LoVo (cell line): ENCODE measurements around the gene OSBPL3.
A peak's percentile ranks its signal among the peaks of the same experiment; 100 is the strongest.
"Not testable (repeated sequence)": the region's sequence is repeated elsewhere in the genome, so short reads cannot be mapped to it uniquely, and the experiment has no call there.

Experiments
- DNase-seq: peaks from one replicate; pipeline ENCODE4 v3.0.0-alpha.2; 2016; ENCODE audit warnings: low spot score

The OSBPL3 gene

DNA sequence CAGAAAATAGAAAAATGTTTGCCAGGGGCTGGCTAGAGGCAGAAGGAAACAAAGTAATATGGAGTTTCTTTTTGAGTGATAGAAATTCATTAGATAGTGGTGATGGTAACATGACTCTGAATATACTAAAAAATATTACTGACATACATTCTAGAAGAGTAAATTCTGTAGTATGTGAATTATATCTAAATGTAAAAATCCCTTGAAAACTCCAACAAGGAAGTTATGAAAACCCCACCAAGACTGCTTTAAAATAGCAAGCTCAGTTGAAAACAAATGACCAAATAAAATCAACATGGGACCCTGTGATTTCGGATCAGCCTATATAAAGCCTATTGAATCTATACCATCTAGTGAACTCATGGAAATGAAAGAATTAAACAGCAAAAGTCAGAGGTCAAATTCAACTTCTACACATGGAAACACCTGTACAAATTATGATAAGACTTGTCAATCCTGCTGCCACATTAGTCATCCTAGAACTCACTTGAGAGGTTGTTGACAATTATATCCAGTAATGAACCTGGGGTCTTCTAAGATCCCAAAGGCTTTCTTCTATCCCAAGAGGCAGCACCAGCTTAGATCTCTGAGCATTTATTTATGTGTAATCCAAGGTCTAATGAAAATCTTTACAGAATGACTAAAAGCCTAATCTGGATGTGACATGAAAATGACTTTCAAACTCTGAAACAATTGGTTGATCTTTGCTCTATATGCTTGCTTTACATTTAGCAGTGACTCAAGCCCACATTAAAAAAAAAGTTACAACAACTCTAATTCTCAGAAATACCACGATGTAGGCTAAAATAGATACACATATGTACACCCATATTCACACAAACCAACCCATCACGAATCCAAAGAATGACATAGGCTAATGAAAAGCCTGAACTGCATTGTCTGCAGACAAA is 59.3 kb downstream of the OSBPL3 start:
- DNase-seq, result no peak

DNA sequence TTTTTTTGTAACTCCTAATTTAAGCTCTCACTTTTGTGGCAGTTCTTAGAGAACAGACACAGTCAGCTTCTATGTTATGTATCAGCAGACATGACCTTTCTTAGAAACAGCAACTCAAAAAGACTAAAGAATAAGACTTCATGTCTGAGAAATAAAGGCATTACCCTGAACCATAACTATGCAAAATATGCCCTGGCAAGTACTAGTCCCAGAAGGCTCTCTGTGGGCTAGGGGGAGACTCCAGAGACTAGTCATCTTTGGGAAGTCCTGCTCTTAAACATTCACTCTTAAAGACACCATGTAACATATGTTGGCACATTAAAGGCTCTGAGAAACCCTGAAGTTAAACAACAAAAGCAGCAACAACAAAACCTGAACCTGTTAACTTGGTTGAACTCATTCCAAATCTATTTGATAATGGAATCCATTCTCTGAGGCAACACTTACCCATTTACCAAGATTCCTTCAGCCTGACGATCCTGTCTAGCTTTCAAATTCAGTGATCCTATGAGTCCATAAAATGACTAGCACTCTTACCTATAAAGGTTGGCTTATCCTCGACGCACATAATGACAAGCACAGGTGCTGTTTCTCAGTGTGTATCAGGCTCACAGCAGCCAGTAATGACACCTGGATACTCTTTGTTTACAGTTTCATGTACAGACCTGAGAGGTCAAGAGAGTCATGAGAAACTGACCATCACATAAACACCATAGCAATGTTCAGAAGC is 62.3 kb downstream of the OSBPL3 start:
- DNase-seq, result no peak

DNA sequence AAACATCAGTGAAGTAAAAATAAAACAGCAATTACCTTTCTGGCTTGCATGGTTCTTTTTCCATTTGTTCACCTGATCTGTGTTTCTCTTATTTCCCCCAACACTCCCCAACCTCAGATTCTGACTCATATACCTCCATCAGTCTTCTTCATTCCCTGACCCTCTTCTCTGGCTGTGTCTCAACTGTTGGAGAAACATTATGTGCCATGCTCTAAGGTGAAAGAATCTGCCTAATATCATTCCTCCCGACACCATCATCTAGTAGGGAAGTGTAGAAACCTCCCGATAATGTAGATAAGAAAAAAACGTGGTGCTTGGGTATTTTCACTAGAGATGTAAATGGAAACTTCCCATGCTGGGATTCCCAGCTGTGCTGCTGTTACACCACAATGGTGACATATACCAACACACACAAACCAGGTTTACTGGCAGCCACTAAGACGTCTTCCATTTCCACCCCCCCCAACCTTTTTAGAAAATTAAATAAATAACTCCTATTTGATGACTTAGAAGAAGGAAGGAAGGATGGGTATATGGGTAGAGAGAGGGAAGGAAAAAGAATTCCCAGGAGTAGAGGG is 63.4 kb downstream of the OSBPL3 start:
- DNase-seq, result no peak

DNA sequence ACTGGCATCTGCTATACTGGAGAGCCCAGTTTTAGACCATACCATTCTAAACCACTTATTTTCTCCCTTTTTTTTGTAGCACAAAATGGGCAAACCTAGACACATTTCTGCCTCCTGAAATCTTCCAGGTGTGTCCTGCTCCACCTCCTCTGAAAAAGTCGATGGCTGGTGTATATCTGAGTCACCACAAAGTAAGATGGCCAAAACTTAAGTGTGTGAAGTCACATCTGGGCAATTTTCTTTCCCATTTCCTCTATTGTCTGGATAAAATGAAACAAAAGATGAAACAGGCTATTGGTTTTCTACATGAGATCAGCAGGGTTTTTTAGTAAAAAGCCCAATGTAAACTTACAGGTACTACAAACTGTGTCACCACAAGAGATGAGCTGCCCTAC is 65.5 kb downstream of the OSBPL3 start:
- DNase-seq, result no peak

DNA sequence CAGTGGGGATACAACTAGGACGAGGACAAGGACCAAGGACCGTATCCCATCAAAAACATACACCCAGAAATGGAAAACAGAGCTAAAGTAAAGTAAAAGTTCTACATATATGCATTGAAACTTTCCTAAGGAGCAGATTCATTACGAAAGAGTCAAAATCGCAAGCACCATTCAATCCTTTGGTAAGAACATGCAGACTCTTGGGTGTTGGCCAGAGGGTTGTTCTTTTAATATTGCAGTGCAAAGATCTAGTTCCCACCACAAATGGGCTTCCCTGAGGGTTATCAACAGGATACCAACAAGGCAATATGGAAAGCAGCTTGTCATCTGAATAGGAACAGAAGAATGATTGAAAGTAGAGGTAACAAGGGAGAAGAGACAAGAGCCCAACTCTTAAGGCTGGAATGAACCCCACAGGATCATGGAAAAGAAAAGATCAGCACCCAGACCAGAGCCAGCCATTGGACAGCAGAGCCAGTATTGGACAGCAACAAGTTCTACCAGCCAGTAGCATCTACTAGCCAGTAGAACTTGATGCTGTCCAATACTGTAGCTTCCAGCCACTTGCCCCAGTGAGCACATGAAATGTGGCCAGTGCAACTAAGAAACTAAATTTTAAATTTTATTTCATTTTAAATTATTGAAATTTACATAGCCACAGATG is 66.0 kb downstream of the OSBPL3 start:
- no peak for DNase-seq

DNA sequence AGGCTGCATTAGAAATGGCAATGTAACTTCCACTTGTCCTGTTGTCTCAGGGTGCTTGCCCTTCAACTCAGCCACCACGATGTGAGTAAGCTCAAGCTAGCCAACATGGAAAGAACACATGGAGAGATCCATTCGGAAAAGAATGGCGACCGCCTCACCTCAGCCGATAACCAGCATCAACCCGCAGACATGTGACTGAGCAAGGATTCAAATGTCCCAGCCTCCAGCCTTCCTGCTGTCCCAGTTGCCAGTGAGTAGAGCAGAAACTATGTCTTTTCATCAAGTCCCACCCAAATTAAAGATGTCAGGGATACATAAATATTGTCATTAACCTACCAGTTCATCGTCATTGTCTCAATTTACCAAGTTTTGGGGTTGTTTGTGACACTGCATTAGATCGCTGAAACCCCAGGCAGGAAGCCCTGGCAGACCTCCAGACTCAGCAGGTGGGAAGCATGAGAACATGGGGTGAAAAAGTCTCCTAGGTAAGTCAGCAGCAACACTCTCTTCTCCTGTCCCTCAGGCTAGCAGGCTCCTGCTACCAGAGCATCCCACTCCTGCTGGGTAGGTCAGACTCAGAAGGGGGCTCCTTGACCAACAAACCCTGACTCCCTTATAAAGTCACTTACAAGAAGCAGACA is 67.0 kb downstream of the OSBPL3 start:
- DNase-seq, result no peak

DNA sequence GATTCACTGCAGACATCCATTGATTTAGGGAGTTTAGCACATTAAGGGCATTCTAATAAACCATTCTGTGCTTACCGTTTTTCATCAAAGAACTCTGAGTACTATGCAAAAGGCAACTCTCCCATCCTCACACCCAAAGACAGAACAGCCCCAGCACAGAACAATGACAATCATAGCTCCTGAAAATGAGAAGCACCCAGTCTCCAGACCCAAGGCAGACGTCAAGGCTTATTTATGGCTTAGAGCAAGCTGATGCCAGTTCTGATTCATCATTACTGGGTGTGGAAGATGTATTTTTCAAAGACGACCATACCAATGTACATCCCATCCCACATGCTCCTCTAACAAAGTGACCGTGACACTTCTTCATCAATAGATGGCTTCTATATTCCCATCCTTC is 67.6 kb downstream of the OSBPL3 start:
- DNase-seq, result no peak

DNA sequence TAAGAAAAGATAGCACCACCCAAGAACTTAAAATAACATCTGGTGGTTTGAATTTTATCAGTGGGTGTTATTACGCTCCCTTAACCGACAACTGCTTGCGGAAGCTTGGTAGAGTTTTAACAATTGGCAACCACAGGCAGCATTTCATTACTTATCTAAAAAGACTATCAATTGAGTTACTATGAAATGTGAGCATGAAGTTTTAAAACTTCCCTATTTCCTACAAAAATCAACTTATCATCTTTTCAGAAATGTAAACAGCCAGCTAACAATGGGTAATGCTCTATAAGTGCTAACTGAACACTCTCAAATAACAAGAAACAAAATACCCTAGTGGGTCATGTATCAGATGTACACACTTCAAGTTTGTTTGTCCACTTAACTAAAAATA is 68.8 kb downstream of the OSBPL3 start:
- no peak for DNase-seq

DNA sequence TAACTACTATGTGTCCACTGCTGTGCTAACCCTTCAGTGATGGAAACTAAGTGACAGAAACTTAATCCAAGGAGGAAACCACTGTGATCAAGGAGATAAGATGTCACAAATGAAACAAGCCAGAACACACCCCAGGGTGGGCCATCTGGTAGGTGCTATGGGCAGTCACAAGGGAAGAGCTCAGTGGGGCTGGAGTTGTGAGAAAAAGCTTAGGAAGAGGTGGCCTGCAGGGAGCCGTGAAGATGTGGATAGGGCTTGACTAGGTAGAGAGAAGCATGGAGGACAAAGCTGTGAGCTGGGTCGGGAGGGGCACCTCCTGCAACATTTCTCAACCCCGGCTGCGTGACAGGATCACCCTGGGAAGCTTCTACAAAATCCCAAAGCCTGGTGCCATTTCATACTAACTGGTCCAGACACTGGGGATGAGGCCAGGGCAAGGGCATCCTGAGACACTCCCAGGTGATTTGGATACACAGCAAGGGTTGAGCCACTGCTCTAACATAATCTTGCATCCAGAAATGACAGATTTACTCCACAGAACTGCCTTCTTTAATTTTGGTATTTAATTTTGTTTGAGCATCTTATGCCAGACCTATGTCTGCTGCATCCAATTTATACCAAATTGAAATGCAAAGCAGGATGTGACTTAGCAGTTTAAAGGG is 69.3 kb downstream of the OSBPL3 start:
- no peak for DNase-seq

DNA sequence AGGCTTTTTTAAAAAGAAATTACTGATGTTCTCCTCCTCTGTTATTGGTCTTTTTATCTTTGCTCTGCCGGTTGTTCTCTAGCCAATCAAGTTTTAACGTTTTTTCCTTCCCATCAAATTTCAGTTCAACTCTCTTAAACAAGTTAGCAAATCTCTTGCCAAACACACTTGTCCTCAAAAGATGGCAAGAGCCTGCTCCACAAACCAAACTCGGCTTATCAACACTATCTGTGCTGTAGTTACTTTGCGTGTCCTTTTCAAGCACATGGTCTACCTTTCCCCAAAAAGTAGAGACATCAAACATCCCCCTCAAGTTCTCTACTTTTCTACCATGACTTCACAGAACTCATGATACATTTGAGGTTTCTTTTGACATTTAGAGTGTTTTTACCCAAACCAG is 71.3 kb downstream of the OSBPL3 start:
- no peak for DNase-seq

DNA sequence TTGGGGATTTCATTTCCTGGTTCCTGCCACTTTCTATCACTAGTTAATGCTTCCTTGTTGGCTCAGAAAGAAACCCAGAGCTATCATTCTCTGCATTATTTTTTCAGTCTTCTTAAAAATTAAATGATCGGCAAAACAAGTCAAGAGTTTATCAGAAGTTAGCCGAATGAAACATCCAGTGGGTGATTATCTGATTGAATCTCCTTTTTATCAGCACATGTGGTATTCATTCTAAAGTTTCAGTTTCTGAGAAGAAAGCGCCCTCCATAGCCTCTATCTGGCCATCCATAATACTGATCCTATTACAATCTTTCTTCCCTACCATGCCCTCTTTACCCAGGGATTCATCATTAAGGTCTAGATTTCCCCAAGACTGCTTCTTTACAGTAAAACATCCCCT is 71.8 kb downstream of the OSBPL3 start:
- DNase-seq, result no peak

DNA sequence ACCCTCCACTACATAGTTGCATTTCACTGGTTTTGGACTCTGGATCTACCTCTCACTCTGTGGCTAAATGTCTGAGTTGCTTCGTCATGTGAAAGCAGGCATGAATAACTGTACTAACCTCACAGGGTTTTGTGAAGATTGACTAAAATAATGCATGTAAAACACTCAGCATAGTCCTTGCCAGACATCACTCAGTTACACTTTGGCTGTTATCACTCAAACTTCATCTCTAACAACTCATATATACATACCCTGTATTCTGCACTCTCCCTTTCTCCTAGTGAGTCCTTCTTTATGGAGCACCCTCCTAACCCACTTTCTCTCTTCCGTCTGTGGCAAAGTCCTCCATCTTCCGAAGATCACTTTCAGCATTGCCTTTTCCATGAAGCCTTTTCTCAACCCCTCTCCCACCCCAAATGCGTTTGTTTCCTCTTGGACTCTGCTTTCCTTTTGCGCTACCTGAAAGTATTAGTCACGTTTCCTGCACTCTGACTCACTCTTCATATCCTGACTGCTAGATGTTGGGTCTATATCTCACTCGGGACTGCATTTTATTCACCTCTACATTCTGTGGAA is 72.6 kb downstream of the OSBPL3 start:
- DNase-seq, result peak; percentile 42

DNA sequence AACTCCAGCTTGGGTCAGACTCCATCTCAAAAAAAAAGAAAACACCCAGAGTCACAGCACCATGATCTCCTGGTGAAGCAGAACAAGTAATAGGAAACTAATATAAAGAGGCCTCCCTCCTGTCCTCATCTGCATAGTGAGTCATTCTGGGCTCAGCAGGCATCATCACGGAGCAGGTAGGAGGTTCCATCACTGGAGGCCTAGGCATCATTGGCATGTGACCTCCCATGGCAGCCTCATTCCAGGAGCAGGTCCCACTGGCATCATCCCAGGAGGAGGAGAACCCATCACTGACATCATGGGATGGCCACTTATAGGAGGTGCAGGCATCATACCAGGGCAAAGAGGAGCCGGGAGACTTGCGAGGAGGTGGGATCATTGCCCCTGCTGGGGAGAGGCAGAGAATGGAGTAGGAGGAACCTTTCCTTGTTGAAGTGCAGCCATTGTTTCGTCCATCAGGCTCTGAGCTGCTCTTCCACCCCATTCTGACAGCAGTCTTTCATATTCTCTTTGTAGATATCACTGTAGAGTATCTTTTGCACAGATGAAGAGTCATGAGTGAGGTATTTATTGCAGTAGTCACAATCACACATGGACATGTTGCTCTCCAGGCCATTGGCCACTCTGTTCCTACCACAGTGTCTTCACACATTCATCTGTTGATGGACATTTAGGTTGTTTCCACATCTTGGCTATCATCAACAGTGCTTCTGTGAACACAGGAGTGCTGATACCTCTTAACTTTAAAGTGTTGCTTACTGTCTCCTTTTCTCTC is 73.8 kb downstream of the OSBPL3 start:
- peak; percentile 54 for DNase-seq

DNA sequence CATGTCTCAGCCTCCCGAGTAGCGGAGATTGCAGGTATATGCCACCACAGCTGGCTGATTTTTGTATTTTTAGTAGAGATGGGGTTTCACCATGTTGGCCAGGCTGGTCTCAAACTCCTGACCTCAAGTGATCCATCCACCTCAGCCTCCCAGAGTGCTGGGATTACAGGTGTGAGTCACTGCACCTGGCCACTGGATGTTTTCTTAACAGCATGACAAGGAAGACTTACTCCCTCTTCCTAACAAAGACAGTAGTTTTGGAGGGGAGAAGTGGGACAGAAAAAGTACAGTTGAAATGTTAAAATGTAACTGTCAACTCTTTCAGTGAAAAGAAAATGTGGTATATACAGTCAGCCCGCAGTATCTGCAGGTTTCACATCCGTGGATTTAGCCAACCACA is 76.0 kb downstream of the OSBPL3 start:
- not testable (repeated sequence) for DNase-seq

DNA sequence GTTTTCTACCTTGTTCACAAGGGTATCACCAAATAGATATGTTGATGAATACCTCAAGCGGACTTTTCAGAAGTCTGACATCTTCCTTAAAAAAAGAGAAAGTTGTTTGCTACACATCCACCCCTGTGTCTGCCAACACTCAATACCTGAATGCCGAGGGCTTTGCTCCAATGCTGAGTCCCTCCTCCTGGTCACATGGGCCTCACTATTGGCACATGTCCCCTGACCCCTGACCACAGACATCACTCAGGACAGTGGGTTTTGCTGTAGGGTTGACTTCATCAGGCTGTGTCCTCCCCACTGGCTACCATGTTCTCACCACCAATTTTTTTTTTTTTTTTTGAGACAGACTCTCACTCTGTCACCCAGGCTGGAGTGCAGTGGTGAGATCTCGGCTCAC is 76.4 kb downstream of the OSBPL3 start:
- DNase-seq, result no peak

DNA sequence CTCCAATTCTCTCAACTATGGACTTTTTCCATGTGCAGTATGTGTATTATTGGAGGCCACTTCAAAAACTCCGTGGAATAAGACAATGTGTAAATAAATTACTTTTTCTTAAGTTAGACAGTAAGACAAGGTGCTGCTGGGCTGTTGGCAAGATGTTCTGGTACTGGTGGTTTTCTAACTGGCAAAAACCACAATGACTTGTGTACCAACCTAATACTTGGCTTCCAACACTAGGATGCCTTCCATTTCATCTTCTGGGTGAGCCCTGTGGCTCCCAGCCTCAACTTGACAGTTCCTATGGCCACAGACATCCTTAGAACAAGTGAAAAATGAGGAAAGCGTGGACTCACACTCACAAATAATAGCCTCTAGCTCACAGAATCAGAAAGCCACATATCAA is 77.0 kb downstream of the OSBPL3 start:
- DNase-seq, result no peak

DNA sequence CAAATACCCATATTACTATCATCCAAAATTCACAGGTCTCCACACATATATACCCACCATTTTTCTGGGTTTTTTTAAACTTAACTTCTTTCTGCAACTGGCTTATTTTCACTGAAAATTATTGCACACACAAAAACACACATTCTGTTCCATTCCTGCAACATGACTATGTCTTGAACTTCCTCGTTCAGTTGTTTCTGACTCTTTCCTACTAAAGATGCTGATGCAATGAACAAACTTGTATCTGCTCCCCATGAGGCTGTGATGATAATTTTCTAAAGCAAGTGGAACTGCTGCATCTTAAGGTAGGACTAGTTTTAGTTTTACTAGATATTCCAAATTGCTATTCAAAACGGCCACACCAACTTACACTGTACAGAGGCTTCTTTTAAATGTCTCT is 77.7 kb downstream of the OSBPL3 start:
- no peak for DNase-seq

DNA sequence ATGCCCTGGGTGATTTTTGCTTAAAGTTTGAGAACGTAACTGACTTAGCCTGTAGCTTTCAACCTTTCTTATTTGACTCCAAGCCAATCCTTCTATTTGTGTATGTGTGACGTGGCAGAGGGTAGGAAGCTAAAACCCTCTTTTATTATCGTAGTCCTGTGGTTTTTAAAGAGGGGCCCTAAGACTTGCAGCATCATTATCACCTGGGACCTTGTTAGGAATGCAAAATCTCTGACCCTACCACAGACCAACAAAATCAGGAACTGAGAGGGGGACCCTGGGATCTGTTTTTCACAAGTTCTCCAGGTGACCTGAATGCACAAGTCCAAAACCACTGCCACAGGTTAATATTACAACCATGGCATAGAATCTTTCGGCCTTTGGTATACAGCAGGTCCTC is 80.1 kb downstream of the OSBPL3 start:
- DNase-seq, result no peak

DNA sequence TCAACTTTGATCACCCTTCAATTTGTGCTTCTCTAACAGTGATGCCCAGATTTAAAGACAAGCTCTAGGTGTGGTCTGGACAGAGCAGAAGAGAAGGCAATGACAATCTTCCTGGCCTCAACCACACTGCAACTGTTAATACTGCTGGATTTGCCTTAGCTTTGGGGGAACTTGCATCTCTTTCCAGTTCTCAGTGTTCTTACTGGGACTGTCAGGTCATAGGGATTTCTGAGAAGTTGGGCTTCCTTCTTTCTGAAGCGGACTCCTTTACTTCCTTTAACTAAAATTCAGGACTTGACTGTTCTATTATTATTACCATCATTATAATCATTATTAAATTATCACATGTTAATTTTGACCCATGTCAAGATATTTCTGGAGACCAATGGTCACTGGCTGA is 80.8 kb downstream of the OSBPL3 start:
- DNase-seq, result no peak

DNA sequence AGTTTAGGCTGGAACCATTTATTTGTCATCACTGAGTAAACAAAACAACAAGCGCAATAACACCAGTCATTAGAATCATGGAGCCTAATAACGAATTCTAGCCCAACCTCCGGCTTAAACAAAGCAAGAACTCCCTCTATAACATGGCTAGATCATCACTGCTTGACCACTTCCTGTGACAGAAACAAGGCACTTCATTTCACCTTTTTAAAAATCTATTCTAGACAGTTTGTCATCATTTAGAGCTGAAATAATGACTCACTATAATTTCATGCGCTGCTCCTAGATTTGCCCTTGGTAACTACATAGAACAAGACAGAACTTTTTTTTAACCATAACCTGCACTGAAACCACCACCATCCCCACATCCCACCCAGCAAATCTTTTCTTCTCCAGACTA is 81.3 kb downstream of the OSBPL3 start:
- DNase-seq, result no peak
